ENCODE data around the gene MACROD2. TPM values are rescaled to one million over a fixed set of nuclear protein-coding genes. Genes with fewer than 3 reads are reported as not detected.

MACROD2 gene
- total RNA-seq, 4 donors from 2014 or later = 2.1 to 28.1 (median 12.6) TPM

- H3K36me3 ChIP-seq = no peaks in the 10 kb centered on the region
- intact Hi-C loops (cut with DNase I; ENCODE audit: low total_unique reads) = no loop called here
- TF ChIP-seq POLR2A (IDR thresholded peaks at IDR 0.05) (no peak), CTCF (IDR thresholded peaks at IDR 0.05) (no peak)
- H3K4me3 ChIP-seq = no peak overlapping the region
- H3K4me1 ChIP-seq = no peaks in the 10 kb centered on the region
- DNase-seq = no peak
- H3K9me3 ChIP-seq = no peaks in the 10 kb centered on the region
- H3K27ac ChIP-seq = no peak overlapping the region
- H3K27me3 ChIP-seq = no peaks in the 10 kb centered on the region
Observed at GRCh38 chr20:15792855-15793254, 1797.5 kb downstream of the MACROD2 start.

- Histone ChIP-seq H3K4me1 (no peaks in the 10 kb centered on the region), H3K27me3 (no peaks in the 10 kb centered on the region), H3K27ac (no peak overlapping the region), H3K9me3 (no peaks in the 10 kb centered on the region), H3K4me3 (no peak overlapping the region), H3K36me3 (no peaks in the 10 kb centered on the region)
- intact Hi-C loops (cut with DNase I; ENCODE audit: low total_unique reads) = no loop called here
- no peak for TF ChIP-seq CTCF (IDR thresholded peaks at IDR 0.05)
- DNase-seq = no peak
Observed at GRCh38 chr20:15794409-15794808, 1799.1 kb downstream of the MACROD2 start.

GRCh38 chr20:15795305-15796019, 1800.1 kb downstream of the MACROD2 start:
- Histone ChIP-seq H3K27me3 (no peaks in the 10 kb centered on the region), H3K27ac (no peak overlapping the region)

GRCh38 chr20:15799871-15800270, 1804.6 kb downstream of the MACROD2 start:
- H3K4me1 ChIP-seq = no peaks in the 10 kb centered on the region
- intact Hi-C loops (cut with DNase I; ENCODE audit: low total_unique reads) = no loop called here
- H3K36me3 ChIP-seq = no peaks in the 10 kb centered on the region
- H3K27ac ChIP-seq = no peak overlapping the region
- no peaks in the 10 kb centered on the region for H3K27me3 ChIP-seq
- peaks cover 0 to 4% of the 10 kb centered on the region in 2 donors for H3K9me3 ChIP-seq
- TF ChIP-seq POLR2A (IDR thresholded peaks at IDR 0.05) (no peak), CTCF (IDR thresholded peaks at IDR 0.05) (no peak)
- H3K4me3 ChIP-seq = no peak overlapping the region
- DNase-seq = no peak

More at GRCh38 chr20:15795305-15796019, 1800.1 kb downstream of the MACROD2 start:
- Histone ChIP-seq H3K4me1 (no peaks in the 10 kb centered on the region), H3K4me3 (no peak overlapping the region), H3K36me3 (no peaks in the 10 kb centered on the region), H3K9me3 (no peaks in the 10 kb centered on the region)
- no peak for DNase-seq
- intact Hi-C loops (cut with DNase I; ENCODE audit: low total_unique reads) = no loop called here
- TF ChIP-seq CTCF (IDR thresholded peaks at IDR 0.05) = no peak
- no peak for TF ChIP-seq POLR2A (IDR thresholded peaks at IDR 0.05)

- DNase-seq = no peak
- Histone ChIP-seq H3K9me3 (peaks cover 0 to 4% of the 10 kb centered on the region in 2 donors), H3K27ac (no peak overlapping the region), H3K36me3 (no peaks in the 10 kb centered on the region), H3K27me3 (no peaks in the 10 kb centered on the region), H3K4me3 (no peak overlapping the region), H3K4me1 (no peaks in the 10 kb centered on the region)
- intact Hi-C loops (cut with DNase I; ENCODE audit: low total_unique reads) = no loop called here
- TF ChIP-seq CTCF (IDR thresholded peaks at IDR 0.05) (no peak), POLR2A (IDR thresholded peaks at IDR 0.05) (no peak)
Observed at GRCh38 chr20:15802020-15802419, 1806.7 kb downstream of the MACROD2 start.

All from uterus (tissue), 4 donors.